ENCODE results near the gene PDGFC.
"Not testable (repeated sequence)": the region's sequence is repeated elsewhere in the genome, so short reads cannot be mapped to it uniquely, and the experiment has no call there.

PDGFC gene

GRCh38 chr4:156896527-156896926, 75.1 kb downstream of the PDGFC start:
- DNase-seq = no peak

- no peak for DNase-seq
Measured at GRCh38 chr4:156894234-156894633, 77.4 kb downstream of the PDGFC start.

- DNase-seq = no peak
Measured at GRCh38 chr4:156892805-156893204, 78.8 kb downstream of the PDGFC start.

- no peak for DNase-seq
Measured at GRCh38 chr4:156889616-156890594, 81.7 kb downstream of the PDGFC start.

GRCh38 chr4:156888762-156889161, 82.8 kb downstream of the PDGFC start:
- no peak for DNase-seq

- no peak for DNase-seq
Measured at GRCh38 chr4:156886481-156886880, 85.1 kb downstream of the PDGFC start.

- DNase-seq = no peak
Measured at GRCh38 chr4:156885374-156885773, 86.2 kb downstream of the PDGFC start.

GRCh38 chr4:156884183-156884582, 87.4 kb downstream of the PDGFC start:
- no peak for DNase-seq

GRCh38 chr4:156875704-156876103, 95.9 kb downstream of the PDGFC start:
- no peak for DNase-seq

GRCh38 chr4:156875055-156875454, 96.5 kb downstream of the PDGFC start:
- DNase-seq = no peak

GRCh38 chr4:156873799-156874198, 97.8 kb downstream of the PDGFC start:
- no peak for DNase-seq

- no peak for DNase-seq
Measured at GRCh38 chr4:156870861-156871260, 100.7 kb downstream of the PDGFC start.

GRCh38 chr4:156870131-156870530, 101.5 kb downstream of the PDGFC start:
- no peak for DNase-seq

- not testable (repeated sequence) for DNase-seq
Measured at GRCh38 chr4:156866088-156866487, 105.5 kb downstream of the PDGFC start.

GRCh38 chr4:156865451-156865850, 106.1 kb downstream of the PDGFC start:
- no peak for DNase-seq

- DNase-seq = no peak
Measured at GRCh38 chr4:156858071-156858470, 113.5 kb downstream of the PDGFC start.

- no peak for DNase-seq
Measured at GRCh38 chr4:156838761-156839160, 132.8 kb downstream of the PDGFC start.

GRCh38 chr4:156837625-156838345, 133.8 kb downstream of the PDGFC start:
- DNase-seq = no peak

- no peak for DNase-seq
Measured at GRCh38 chr4:156832886-156833285, 138.7 kb downstream of the PDGFC start.

- DNase-seq = no peak
Measured at GRCh38 chr4:156830351-156830750, 141.2 kb downstream of the PDGFC start.

- DNase-seq = no peak
Measured at GRCh38 chr4:156829201-156829873, 142.3 kb downstream of the PDGFC start.

GRCh38 chr4:156827519-156827918, 144.1 kb downstream of the PDGFC start:
- no peak for DNase-seq

- DNase-seq = no peak
Measured at GRCh38 chr4:156825074-156825473, 146.5 kb downstream of the PDGFC start.
